Hepatocyte (in vitro differentiated cells): ENCODE measurements around the gene ATP1A2. TPM values are rescaled to one million over a fixed set of nuclear protein-coding genes. Genes with fewer than 3 reads are reported as not detected.

Experiments
- DNase-seq: peaks from one replicate; pipeline ENCODE4 v3.0.0-alpha.2; 2016; ENCODE audit warnings: low spot score
- H2AFZ ChIP-seq: fragments of 200-600 bp; sonication (generic); 2 replicates; pipeline ENCODE4 v1.6.0; 2016; ENCODE audit warnings: antibody characterized with exemption, mild to moderate bottlenecking
- H3K27ac ChIP-seq: fragments of 200-600 bp; sonication (generic); 2 replicates; pipeline ENCODE4 v1.5.1; 2016; ENCODE audit warnings: mild to moderate bottlenecking
- H3K27me3 ChIP-seq: fragments of 200-600 bp; sonication (generic); 2 replicates; pipeline ENCODE4 v1.6.1; 2016
- H3K36me3 ChIP-seq: fragments of 200-600 bp; sonication (generic); replicated peaks from 2 replicates; pipeline ENCODE4 v1.5.1; 2016; ENCODE audit warnings: low read depth; ENCODE audit not compliant: insufficient read depth
- H3K4me1 ChIP-seq: fragments of 200-600 bp; sonication (generic); 2 replicates; pipeline ENCODE4 v1.5.1; 2016; ENCODE audit warnings: mild to moderate bottlenecking, moderate library complexity; ENCODE audit not compliant: insufficient read depth
- H3K4me2 ChIP-seq: fragments of 200-600 bp; sonication (generic); 2 replicates; pipeline ENCODE4 v1.6.0; 2016
- H3K4me3 ChIP-seq: fragments of 200-600 bp; sonication (generic); 2 replicates; pipeline ENCODE4 v1.5.1; 2016; ENCODE audit warnings: mild to moderate bottlenecking
- H3K79me2 ChIP-seq: fragments of 200-600 bp; sonication (generic); 2 replicates; pipeline ENCODE4 v1.6.0; 2017; ENCODE audit warnings: mild to moderate bottlenecking
- H3K9me2 ChIP-seq: fragments of 200-600 bp; sonication (generic); replicated peaks from 2 replicates; pipeline ENCODE4 v1.6.0; 2017; ENCODE audit warnings: mild to moderate bottlenecking; ENCODE audit not compliant: insufficient read depth
- H3K9me3 ChIP-seq: fragments of 200-600 bp; sonication (generic); 2 replicates; pipeline ENCODE4 v1.5.1; 2016; ENCODE audit warnings: low read depth, mild to moderate bottlenecking
- H4K20me1 ChIP-seq: fragments of 200-600 bp; sonication (generic); 2 replicates; pipeline ENCODE4 v1.6.0; 2016; ENCODE audit warnings: mild to moderate bottlenecking; ENCODE audit not compliant: insufficient read depth, poor library complexity, severe bottlenecking
- CTCF ChIP-seq: fragments of 200-600 bp; sonication (generic); IDR thresholded peaks from 2 replicates; pipeline ENCODE4 v1.5.1; 2016; ENCODE audit warnings: antibody characterized with exemption, mild to moderate bottlenecking; ENCODE audit not compliant: poor library complexity
- EZH2 ChIP-seq: fragments of 200-600 bp; sonication (generic); IDR thresholded peaks from 2 replicates; pipeline ENCODE4 v1.6.1; 2016; ENCODE audit warnings: antibody characterized with exemption, mild to moderate bottlenecking, borderline replicate concordance
- EZH2phosphoT487 ChIP-seq: fragments of 200-600 bp; sonication (generic); IDR thresholded peaks from one replicate; pipeline ENCODE4 v1.6.1; 2018; ENCODE audit warnings: antibody characterized with exemption, mild to moderate bottlenecking, low read depth, moderate library complexity; ENCODE audit not compliant: unreplicated experiment, severe bottlenecking
- WGBS: methylation state at CpG from one replicate; pipeline ENCODE4 v1.1.6; 2016; ENCODE audit warnings: low lambda C conversion rate; ENCODE audit errors: missing lambda C conversion rate; 5-methylcytosine and 5-hydroxymethylcytosine counted together
- polyA plus RNA-seq: library from polyadenylated mRNA; unstranded; fragments of >200 nt; fragmentation: Nextera tagmentation; extraction: Ambion mirVana; gene quantifications from 2 replicates; pipeline ENCODE4 v1.2.1, GENCODE V29; 2016
- total RNA-seq: library from RNA; depleted of rRNA; stranded (reverse); fragments of >200 nt; gene quantifications from 2 replicates; pipeline ENCODE4 v1.2.3, GENCODE V29; 2014

Gene ATP1A2
- total and polyA plus RNA-seq, 2 experiments from 2014 or later: 1.5 to 2.9 TPM

GRCh38 chr1:160099716-160100375 lies 15.7 kb upstream of the ATP1A2 start:
- Histone ChIP-seq H3K9me3 (no peaks in the 10 kb centered on the region), H3K4me2 (no peak overlapping the region), H3K27ac (peak overlapping the region; percentile 85), H2AFZ (no peak overlapping the region), H3K79me2 (peaks cover 18% of the 10 kb centered on the region), H3K9me2 (no peaks in the 10 kb centered on the region), H3K4me1 (peaks cover 26% of the 10 kb centered on the region), H3K4me3 (no peak overlapping the region), H4K20me1 (no peaks in the 10 kb centered on the region), H3K27me3 (no peaks in the 10 kb centered on the region), H3K36me3 (no peaks in the 10 kb centered on the region)
- no peak for DNase-seq
- TF ChIP-seq CTCF (no peak), EZH2 (no peak), EZH2phosphoT487 (no peak)
- 100% methylated on average over 2 of the region's 2 CpGs for WGBS

- peak; percentile 90 for DNase-seq
- Histone ChIP-seq H3K9me3 (no peaks in the 10 kb centered on the region), H3K27ac (peak overlapping the region; percentile 21), H3K4me2 (peak overlapping the region; percentile 59), H3K9me2 (no peaks in the 10 kb centered on the region), H3K36me3 (no peaks in the 10 kb centered on the region), H4K20me1 (no peaks in the 10 kb centered on the region), H3K4me1 (peaks cover 26% of the 10 kb centered on the region), H3K27me3 (no peaks in the 10 kb centered on the region), H3K4me3 (no peak overlapping the region), H3K79me2 (peaks cover 15% of the 10 kb centered on the region), H2AFZ (peak overlapping the region; percentile 34)
- TF ChIP-seq EZH2phosphoT487 (no peak), CTCF (peak; percentile 92), EZH2 (no peak)
- WGBS: 30% methylated on average over 12 of the region's 13 CpGs
These were observed 14.4 kb upstream of the ATP1A2 start for GRCh38 chr1:160101037-160101716.

GRCh38 chr1:160101717-160102522 lies 13.6 kb upstream of the ATP1A2 start:
- no peaks in the 10 kb centered on the region for H3K27me3 ChIP-seq
- TF ChIP-seq CTCF (no peak), EZH2phosphoT487 (no peak), EZH2 (no peak)
- peak overlapping the region; percentile 59 for H3K4me2 ChIP-seq
- no peak overlapping the region for H2AFZ ChIP-seq
- H3K27ac ChIP-seq: peak overlapping the region; percentile 21
- no peak overlapping the region for H3K4me3 ChIP-seq
- no peaks in the 10 kb centered on the region for H3K36me3 ChIP-seq
- no peaks in the 10 kb centered on the region for H3K9me2 ChIP-seq
- no peaks in the 10 kb centered on the region for H3K9me3 ChIP-seq
- no peak for DNase-seq
- no peaks in the 10 kb centered on the region for H4K20me1 ChIP-seq
- peaks cover 12% of the 10 kb centered on the region for H3K79me2 ChIP-seq
- WGBS: 76% methylated on average over 9 of the region's 9 CpGs
- peaks cover 25% of the 10 kb centered on the region for H3K4me1 ChIP-seq
